IPS-15b (cell line): ENCODE results near the gene SLC29A3.

Experiments used
- H3K27me3 ChIP-seq: one replicate; pipeline ENCODE4 v1.6.1; 2013; ENCODE audit warnings: low read length; ENCODE audit not compliant: control insufficient read depth, insufficient read depth
- H3K36me3 ChIP-seq: one replicate; pipeline ENCODE4 v1.6.1; 2013; ENCODE audit warnings: low read length; ENCODE audit not compliant: control insufficient read depth, insufficient read depth
- H3K4me1 ChIP-seq: one replicate; pipeline ENCODE4 v1.6.1; 2013; ENCODE audit warnings: mild to moderate bottlenecking, low read length; ENCODE audit not compliant: control insufficient read depth, insufficient read depth
- H3K4me3 ChIP-seq: one replicate; pipeline ENCODE4 v1.5.1; 2013; ENCODE audit warnings: low read depth, low read length
- H3K9ac ChIP-seq: one replicate; pipeline ENCODE4 v1.6.1; 2013; ENCODE audit warnings: low read depth, mild to moderate bottlenecking, low read length
- H3K9me3 ChIP-seq: one replicate; pipeline ENCODE4 v1.6.1; 2013; ENCODE audit warnings: mild to moderate bottlenecking, low read length; ENCODE audit not compliant: control insufficient read depth, insufficient read depth

SLC29A3 gene

DNA sequence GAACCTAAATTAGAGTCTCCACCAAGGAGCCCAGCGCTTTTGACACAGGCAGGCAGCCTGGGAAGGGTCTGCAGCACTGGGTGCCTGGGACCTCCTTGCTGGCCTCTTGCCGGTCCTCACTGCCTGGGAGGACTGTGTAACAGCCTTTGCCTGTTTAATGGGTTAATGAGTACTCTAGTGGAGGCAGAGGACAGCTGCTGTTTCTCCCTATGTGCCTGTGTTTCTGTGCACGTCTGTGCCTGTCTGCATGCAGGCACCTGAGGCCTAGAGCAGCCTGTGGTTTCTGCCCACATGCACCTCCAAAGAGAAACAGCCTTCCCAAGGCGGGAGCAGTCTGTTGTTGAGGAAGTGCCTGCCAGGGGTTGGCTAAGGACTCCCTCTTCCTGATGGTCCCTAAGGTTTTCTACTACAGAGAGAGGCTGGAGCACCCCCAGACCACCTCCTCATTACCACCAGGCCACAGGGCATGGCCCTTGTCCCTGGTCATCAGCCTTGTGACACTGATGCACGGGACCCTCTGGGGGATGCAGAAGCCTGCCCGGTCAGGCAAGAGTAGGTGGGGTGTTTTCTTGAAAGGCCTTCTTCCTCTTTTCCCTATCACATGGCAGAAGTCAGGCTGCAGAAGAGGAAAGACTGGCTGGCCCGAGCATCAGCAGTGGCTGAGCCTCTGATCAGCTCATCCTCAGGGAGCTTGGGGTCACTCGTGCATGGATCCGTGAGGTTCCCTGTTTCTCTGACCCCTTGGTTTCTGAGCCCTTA lies 14.2 kb downstream of the SLC29A3 start:
- Histone ChIP-seq H3K27me3 (no peaks in the 10 kb centered on the region), H3K4me3 (no peak overlapping the region), H3K9ac (no peak overlapping the region), H3K36me3 (no peaks in the 10 kb centered on the region), H3K4me1 (peaks cover 8% of the 10 kb centered on the region), H3K9me3 (no peaks in the 10 kb centered on the region)

- no peak overlapping the region for H3K9ac ChIP-seq
- no peaks in the 10 kb centered on the region for H3K36me3 ChIP-seq
- no peak overlapping the region for H3K4me3 ChIP-seq
- H3K4me1 ChIP-seq = peaks cover 8% of the 10 kb centered on the region
- no peaks in the 10 kb centered on the region for H3K27me3 ChIP-seq
- no peaks in the 10 kb centered on the region for H3K9me3 ChIP-seq
Measured at GRCh38 chr10:71334221-71334791, 15.2 kb downstream of the SLC29A3 start.

GRCh38 chr10:71335173-71335708 lies 16.2 kb downstream of the SLC29A3 start:
- H3K9ac ChIP-seq = no peak overlapping the region
- H3K4me3 ChIP-seq = no peak overlapping the region
- no peaks in the 10 kb centered on the region for H3K36me3 ChIP-seq
- no peaks in the 10 kb centered on the region for H3K27me3 ChIP-seq
- H3K4me1 ChIP-seq = peaks cover 8% of the 10 kb centered on the region
- no peaks in the 10 kb centered on the region for H3K9me3 ChIP-seq

DNA sequence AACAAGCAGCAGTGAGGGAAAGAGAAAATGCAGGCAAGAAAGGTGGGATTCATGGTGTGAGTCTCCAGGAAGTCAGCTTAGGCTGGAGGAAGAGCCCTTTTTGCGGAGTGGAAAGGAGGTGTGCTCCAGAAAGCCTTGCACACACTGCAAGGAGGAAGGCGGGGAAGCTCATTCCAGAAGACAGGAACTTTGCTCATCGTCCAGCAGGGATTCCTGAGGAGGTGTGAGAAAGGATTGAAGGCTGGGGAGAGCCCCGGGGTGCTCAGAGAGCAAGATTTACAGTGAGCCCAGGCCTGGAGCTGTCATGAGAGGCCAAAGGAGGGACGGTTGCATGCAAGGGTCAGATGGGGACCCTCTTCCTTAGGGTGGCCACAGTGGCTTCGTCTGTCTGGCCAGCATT lies 17.6 kb downstream of the SLC29A3 start:
- Histone ChIP-seq H3K4me1 (peaks cover 8% of the 10 kb centered on the region), H3K36me3 (no peaks in the 10 kb centered on the region), H3K4me3 (no peak overlapping the region), H3K9ac (peak overlapping the region; percentile 54), H3K27me3 (no peaks in the 10 kb centered on the region), H3K9me3 (no peaks in the 10 kb centered on the region)

GRCh38 chr10:71337219-71337701 lies 18.2 kb downstream of the SLC29A3 start:
- H3K4me3 ChIP-seq = no peak overlapping the region
- H3K9ac ChIP-seq = peak overlapping the region; percentile 54
- H3K9me3 ChIP-seq = no peaks in the 10 kb centered on the region
- no peaks in the 10 kb centered on the region for H3K27me3 ChIP-seq
- H3K4me1 ChIP-seq = peaks cover 8% of the 10 kb centered on the region
- no peaks in the 10 kb centered on the region for H3K36me3 ChIP-seq

GRCh38 chr10:71338728-71339495 lies 19.9 kb downstream of the SLC29A3 start:
- H3K27me3 ChIP-seq = no peaks in the 10 kb centered on the region
- no peak overlapping the region for H3K9ac ChIP-seq
- H3K4me3 ChIP-seq = no peak overlapping the region
- peaks cover 11% of the 10 kb centered on the region for H3K4me1 ChIP-seq
- H3K9me3 ChIP-seq = no peaks in the 10 kb centered on the region
- no peaks in the 10 kb centered on the region for H3K36me3 ChIP-seq

DNA sequence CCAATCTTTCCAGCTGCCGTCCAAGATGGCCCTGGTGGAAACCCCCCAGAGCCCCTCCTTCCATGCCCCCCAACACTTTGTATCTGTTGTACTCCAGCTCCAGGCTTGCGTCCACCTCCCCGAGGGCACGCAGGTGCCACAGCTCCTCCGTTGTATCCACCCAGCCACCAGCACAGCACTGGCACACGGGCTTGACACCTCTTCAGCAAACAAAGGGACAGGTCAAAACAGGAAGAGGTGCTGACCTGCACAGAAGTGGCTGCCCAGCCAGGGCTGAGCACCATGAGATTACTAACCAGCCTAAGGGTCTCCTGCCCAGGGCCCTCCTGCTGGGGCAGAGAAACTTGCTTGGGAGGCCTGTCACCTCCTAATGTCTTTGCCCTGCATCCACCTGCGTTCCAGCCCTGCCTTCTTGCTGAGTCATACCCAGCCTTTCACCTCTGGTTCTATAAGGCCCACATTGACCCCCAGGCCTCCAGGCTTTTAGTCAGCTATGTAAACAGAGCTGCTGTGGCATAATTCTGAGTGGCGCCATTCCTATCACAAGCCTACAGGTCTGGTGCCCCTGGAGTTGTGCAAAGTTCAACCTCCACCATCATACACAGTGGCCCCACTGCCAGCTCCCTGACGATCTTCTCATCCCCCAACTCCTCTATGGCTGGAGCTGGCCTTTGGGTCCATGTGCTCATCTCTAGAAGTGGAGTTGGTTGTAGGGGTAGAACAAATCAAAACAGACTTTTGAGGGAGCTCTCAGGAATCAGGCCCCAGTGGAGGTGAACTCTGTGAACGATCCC lies 20.9 kb downstream of the SLC29A3 start:
- H3K9me3 ChIP-seq = no peaks in the 10 kb centered on the region
- H3K27me3 ChIP-seq = no peaks in the 10 kb centered on the region
- no peak overlapping the region for H3K9ac ChIP-seq
- no peak overlapping the region for H3K4me3 ChIP-seq
- no peaks in the 10 kb centered on the region for H3K36me3 ChIP-seq
- peaks cover 17% of the 10 kb centered on the region for H3K4me1 ChIP-seq

DNA sequence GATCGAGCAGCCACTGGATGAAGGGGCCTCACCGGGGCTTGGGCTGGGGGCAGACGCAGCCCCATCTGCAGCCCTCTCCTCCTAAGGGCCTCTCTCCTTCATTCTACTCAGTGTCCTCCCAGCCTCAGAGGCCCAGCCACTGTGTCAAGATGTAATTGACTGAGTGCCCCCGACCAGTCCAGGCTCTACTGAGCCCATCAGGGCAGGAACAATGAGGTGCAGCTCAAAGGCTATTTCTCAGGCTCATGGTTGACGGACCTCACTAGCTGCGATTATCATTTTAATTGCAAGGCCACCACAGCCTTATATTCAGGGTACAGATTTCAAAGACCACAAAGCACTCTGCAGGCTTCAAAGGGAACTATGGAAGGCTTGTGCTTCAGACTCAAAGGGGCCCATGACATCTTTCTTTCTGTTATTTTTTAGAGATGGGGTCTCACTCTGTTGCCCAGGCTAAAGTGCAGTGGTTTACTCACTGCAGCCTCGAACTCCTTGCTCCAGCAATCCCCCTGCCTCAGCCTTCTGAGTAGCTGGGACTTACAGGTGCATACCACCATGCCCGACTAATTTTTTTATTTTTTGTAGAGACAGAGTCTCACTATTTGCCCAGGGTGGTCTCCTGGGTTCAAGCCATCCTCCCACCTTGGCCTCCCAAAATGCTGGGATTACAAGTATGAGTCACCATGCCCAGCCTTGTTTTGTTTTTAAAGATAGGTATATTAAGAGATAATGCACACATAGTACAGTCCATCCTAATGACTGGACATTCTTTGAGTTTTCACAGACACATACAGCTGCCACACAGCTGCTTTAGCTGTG lies 23.7 kb downstream of the SLC29A3 start:
- no peak overlapping the region for H3K4me3 ChIP-seq
- no peak overlapping the region for H3K9ac ChIP-seq
- peaks cover 14% of the 10 kb centered on the region for H3K4me1 ChIP-seq
- no peaks in the 10 kb centered on the region for H3K27me3 ChIP-seq
- H3K9me3 ChIP-seq = no peaks in the 10 kb centered on the region
- H3K36me3 ChIP-seq = no peaks in the 10 kb centered on the region

GRCh38 chr10:71343392-71343773 lies 24.3 kb downstream of the SLC29A3 start:
- Histone ChIP-seq H3K9ac (no peak overlapping the region), H3K27me3 (no peaks in the 10 kb centered on the region), H3K9me3 (no peaks in the 10 kb centered on the region), H3K36me3 (no peaks in the 10 kb centered on the region), H3K4me1 (peaks cover 14% of the 10 kb centered on the region), H3K4me3 (no peak overlapping the region)

- Histone ChIP-seq H3K36me3 (no peaks in the 10 kb centered on the region), H3K27me3 (no peaks in the 10 kb centered on the region), H3K9ac (no peak overlapping the region), H3K4me3 (peak overlapping the region; percentile 14), H3K9me3 (no peaks in the 10 kb centered on the region), H3K4me1 (peaks cover 16% of the 10 kb centered on the region)
Measured at GRCh38 chr10:71344154-71344925, 25.3 kb downstream of the SLC29A3 start.
